GM18517 (cell line): ENCODE measurements around the gene PDCD1LG2.

Source experiments
- ATAC-seq: cut with Tn5 transposase; IDR thresholded peaks from one replicate; pipeline ENCODE4 v1.9.1; 2021; ENCODE audit warnings: mild to moderate bottlenecking, moderate library complexity; ENCODE audit not compliant: unreplicated experiment

Gene PDCD1LG2

DNA sequence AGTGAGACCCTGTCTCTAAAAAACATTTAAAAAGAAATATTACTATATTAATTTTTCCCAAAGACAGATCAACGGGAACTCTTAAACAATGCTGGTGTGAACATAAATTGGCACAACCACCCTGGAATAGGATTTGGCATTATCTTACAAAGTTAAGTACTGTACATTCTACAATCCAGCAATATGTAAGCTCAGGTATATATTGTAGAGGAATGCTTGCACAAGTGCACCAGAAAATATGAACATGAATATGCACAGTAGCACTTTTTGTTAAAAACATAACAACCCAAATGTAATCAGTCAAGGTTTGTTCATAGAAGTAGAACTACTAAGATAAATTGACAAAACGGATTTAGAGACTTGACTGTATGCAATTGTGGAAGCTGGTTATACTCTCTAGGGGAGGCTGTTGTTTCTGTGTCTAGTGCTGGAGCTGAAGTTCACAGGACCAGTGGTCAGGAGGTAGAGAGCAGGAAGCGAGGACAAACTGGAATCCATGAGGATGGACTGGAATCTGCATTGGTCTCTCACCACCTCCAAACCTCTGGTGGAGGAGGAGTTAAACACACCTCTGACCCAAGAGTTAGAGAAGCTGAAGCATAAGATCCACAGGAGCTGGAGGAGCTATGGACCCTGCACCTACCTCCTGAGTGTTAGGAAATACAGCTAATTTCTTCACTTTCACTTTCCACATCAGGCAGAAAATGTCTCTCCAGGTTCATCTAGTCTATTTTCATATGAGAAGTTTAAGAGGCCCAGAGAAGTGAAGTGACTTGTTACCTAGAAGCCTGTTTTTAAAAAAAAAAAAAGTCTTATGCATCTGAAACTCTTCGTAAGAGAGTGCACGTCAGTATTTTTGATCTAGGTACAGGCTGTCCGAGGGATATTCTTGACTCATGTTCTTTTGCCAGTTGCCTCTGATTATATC lies 98.2 kb downstream of the PDCD1LG2 start:
- peak; percentile 57 for ATAC-seq

GRCh38 chr9:5609226-5609596 lies 98.9 kb downstream of the PDCD1LG2 start:
- ATAC-seq: no peak

- no peak for ATAC-seq
Observed at GRCh38 chr9:5610491-5610890, 100.2 kb downstream of the PDCD1LG2 start.

GRCh38 chr9:5611321-5612184 lies 101.2 kb downstream of the PDCD1LG2 start:
- no peak for ATAC-seq

DNA sequence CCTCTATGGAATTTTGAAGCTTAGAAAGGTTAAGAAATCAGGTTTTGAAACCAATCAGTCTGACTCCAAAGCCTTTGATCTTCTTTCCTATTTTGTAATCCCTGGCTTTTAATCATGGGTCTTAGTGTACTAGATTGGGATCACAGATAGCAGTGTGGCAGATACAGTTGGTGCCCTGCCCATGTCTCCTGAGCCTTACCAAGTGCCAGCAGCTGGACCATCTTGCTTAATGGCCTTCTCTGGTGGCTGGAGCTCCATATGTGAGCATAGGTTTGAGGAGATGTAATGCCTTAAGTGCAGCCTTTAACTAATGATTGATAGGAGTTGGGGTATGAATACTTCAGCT lies 101.8 kb downstream of the PDCD1LG2 start:
- ATAC-seq: no peak

GRCh38 chr9:5614192-5614591 lies 103.9 kb downstream of the PDCD1LG2 start:
- ATAC-seq: no peak

DNA sequence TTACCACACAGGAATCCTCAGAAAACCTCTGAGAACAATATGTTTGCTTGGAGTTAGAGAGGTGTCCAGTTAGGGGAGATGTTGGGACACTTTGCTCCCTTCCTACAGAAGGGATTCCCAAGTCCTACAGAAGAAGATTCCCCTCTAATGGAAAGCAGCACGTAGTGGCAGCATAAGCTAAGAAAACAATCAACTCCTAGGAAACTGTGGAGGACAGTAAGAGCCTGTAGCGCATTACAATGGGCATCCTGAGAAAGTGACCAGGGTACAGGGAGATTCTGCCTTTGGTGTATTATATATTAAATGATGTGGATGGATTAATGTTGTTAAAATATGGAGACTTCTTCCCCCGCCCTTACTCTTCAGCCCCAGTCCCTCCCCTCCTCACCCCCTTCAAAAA lies 104.7 kb downstream of the PDCD1LG2 start:
- no peak for ATAC-seq

- ATAC-seq: peak; percentile 99
Observed at GRCh38 chr9:5617749-5618148, 107.4 kb downstream of the PDCD1LG2 start.

- no peak for ATAC-seq
Observed at GRCh38 chr9:5620494-5620893, 110.2 kb downstream of the PDCD1LG2 start.
